Measurements from ENCODE around the gene ACSS2.
A peak's percentile ranks its signal among the peaks of the same experiment; 100 is the strongest.

ACSS2 gene

GRCh38 chr20:34916774-34917354, 40.5 kb downstream of the ACSS2 start:
- Mint-ChIP-seq H3K4me1 (ENCODE audit: low read depth) (peaks cover 20% of the 10 kb centered on the region), H3K36me3 (peaks cover 18% of the 10 kb centered on the region), H3K27me3 (no peaks in the 10 kb centered on the region), H3K9me3 (ENCODE audit: low read depth) (no peaks in the 10 kb centered on the region), H3K27ac (no peak overlapping the region), H3K4me3 (no peak overlapping the region)

- H3K36me3 Mint-ChIP-seq, result peaks cover 17% of the 10 kb centered on the region
- H3K4me1 Mint-ChIP-seq (ENCODE audit: low read depth), result peaks cover 20% of the 10 kb centered on the region
- no peaks in the 10 kb centered on the region for H3K9me3 Mint-ChIP-seq (ENCODE audit: low read depth)
- H3K27ac Mint-ChIP-seq, result peak overlapping the region; percentile 9
- no peaks in the 10 kb centered on the region for H3K27me3 Mint-ChIP-seq
- H3K4me3 Mint-ChIP-seq, result no peak overlapping the region
Observed at GRCh38 chr20:34920055-34920454, 43.6 kb downstream of the ACSS2 start.

GRCh38 chr20:34921436-34921835, 45.0 kb downstream of the ACSS2 start:
- Mint-ChIP-seq H3K4me3 (no peak overlapping the region), H3K36me3 (peaks cover 17% of the 10 kb centered on the region), H3K27me3 (no peaks in the 10 kb centered on the region), H3K9me3 (ENCODE audit: low read depth) (no peaks in the 10 kb centered on the region), H3K4me1 (ENCODE audit: low read depth) (peaks cover 25% of the 10 kb centered on the region), H3K27ac (no peak overlapping the region)

- no peaks in the 10 kb centered on the region for H3K9me3 Mint-ChIP-seq (ENCODE audit: low read depth)
- H3K36me3 Mint-ChIP-seq, result peaks cover 17% of the 10 kb centered on the region
- no peaks in the 10 kb centered on the region for H3K27me3 Mint-ChIP-seq
- H3K4me1 Mint-ChIP-seq (ENCODE audit: low read depth), result peaks cover 22% of the 10 kb centered on the region
- no peak overlapping the region for H3K27ac Mint-ChIP-seq
- H3K4me3 Mint-ChIP-seq, result no peak overlapping the region
Observed at GRCh38 chr20:34922654-34923381, 46.4 kb downstream of the ACSS2 start.

- H3K4me3 Mint-ChIP-seq, result no peak overlapping the region
- H3K4me1 Mint-ChIP-seq (ENCODE audit: low read depth), result peaks cover 16% of the 10 kb centered on the region
- no peak overlapping the region for H3K27ac Mint-ChIP-seq
- H3K36me3 Mint-ChIP-seq, result peaks cover 14% of the 10 kb centered on the region
- no peaks in the 10 kb centered on the region for H3K27me3 Mint-ChIP-seq
- no peaks in the 10 kb centered on the region for H3K9me3 Mint-ChIP-seq (ENCODE audit: low read depth)
Observed at GRCh38 chr20:34923414-34923813, 47.0 kb downstream of the ACSS2 start.

- H3K4me1 Mint-ChIP-seq (ENCODE audit: low read depth), result peaks cover 8% of the 10 kb centered on the region
- H3K27ac Mint-ChIP-seq, result no peak overlapping the region
- H3K27me3 Mint-ChIP-seq, result no peaks in the 10 kb centered on the region
- H3K9me3 Mint-ChIP-seq (ENCODE audit: low read depth), result no peaks in the 10 kb centered on the region
- H3K4me3 Mint-ChIP-seq, result no peak overlapping the region
- peaks cover 9% of the 10 kb centered on the region for H3K36me3 Mint-ChIP-seq
Observed at GRCh38 chr20:34925341-34925740, 48.9 kb downstream of the ACSS2 start.

GRCh38 chr20:34925981-34926380, 49.6 kb downstream of the ACSS2 start:
- H3K36me3 Mint-ChIP-seq, result peaks cover 6% of the 10 kb centered on the region
- H3K27me3 Mint-ChIP-seq, result no peaks in the 10 kb centered on the region
- peaks cover 8% of the 10 kb centered on the region for H3K4me1 Mint-ChIP-seq (ENCODE audit: low read depth)
- no peaks in the 10 kb centered on the region for H3K9me3 Mint-ChIP-seq (ENCODE audit: low read depth)
- H3K27ac Mint-ChIP-seq, result no peak overlapping the region
- H3K4me3 Mint-ChIP-seq, result no peak overlapping the region

GRCh38 chr20:34926581-34926980, 50.2 kb downstream of the ACSS2 start:
- Mint-ChIP-seq H3K4me3 (no peak overlapping the region), H3K36me3 (peaks cover 6% of the 10 kb centered on the region), H3K27ac (no peak overlapping the region), H3K9me3 (ENCODE audit: low read depth) (no peaks in the 10 kb centered on the region), H3K4me1 (ENCODE audit: low read depth) (peaks cover 8% of the 10 kb centered on the region), H3K27me3 (no peaks in the 10 kb centered on the region)

GRCh38 chr20:34927736-34928135, 51.3 kb downstream of the ACSS2 start:
- no peak overlapping the region for H3K27ac Mint-ChIP-seq
- H3K4me3 Mint-ChIP-seq, result no peak overlapping the region
- peaks cover 8% of the 10 kb centered on the region for H3K4me1 Mint-ChIP-seq (ENCODE audit: low read depth)
- no peaks in the 10 kb centered on the region for H3K9me3 Mint-ChIP-seq (ENCODE audit: low read depth)
- H3K27me3 Mint-ChIP-seq, result no peaks in the 10 kb centered on the region
- H3K36me3 Mint-ChIP-seq, result peaks cover 6% of the 10 kb centered on the region

GRCh38 chr20:34928411-34928810, 52.0 kb downstream of the ACSS2 start:
- Mint-ChIP-seq H3K27me3 (no peaks in the 10 kb centered on the region), H3K36me3 (peaks cover 6% of the 10 kb centered on the region), H3K9me3 (ENCODE audit: low read depth) (no peaks in the 10 kb centered on the region), H3K27ac (no peak overlapping the region), H3K4me3 (no peak overlapping the region), H3K4me1 (ENCODE audit: low read depth) (peaks cover 8% of the 10 kb centered on the region)

- Mint-ChIP-seq H3K27ac (no peak overlapping the region), H3K9me3 (ENCODE audit: low read depth) (no peaks in the 10 kb centered on the region), H3K4me3 (no peak overlapping the region), H3K4me1 (ENCODE audit: low read depth) (no peaks in the 10 kb centered on the region), H3K36me3 (peaks cover 6% of the 10 kb centered on the region), H3K27me3 (no peaks in the 10 kb centered on the region)
Observed at GRCh38 chr20:34931771-34932170, 55.4 kb downstream of the ACSS2 start.

GRCh38 chr20:34938466-34939163, 62.2 kb downstream of the ACSS2 start:
- H3K4me3 Mint-ChIP-seq, result no peak overlapping the region
- H3K9me3 Mint-ChIP-seq (ENCODE audit: low read depth), result no peaks in the 10 kb centered on the region
- H3K27me3 Mint-ChIP-seq, result no peaks in the 10 kb centered on the region
- no peak overlapping the region for H3K27ac Mint-ChIP-seq
- H3K36me3 Mint-ChIP-seq, result peaks cover 10% of the 10 kb centered on the region
- H3K4me1 Mint-ChIP-seq (ENCODE audit: low read depth), result no peaks in the 10 kb centered on the region

- peaks cover 8% of the 10 kb centered on the region for H3K36me3 Mint-ChIP-seq
- H3K27me3 Mint-ChIP-seq, result no peaks in the 10 kb centered on the region
- H3K27ac Mint-ChIP-seq, result no peak overlapping the region
- no peaks in the 10 kb centered on the region for H3K4me1 Mint-ChIP-seq (ENCODE audit: low read depth)
- H3K9me3 Mint-ChIP-seq (ENCODE audit: low read depth), result no peaks in the 10 kb centered on the region
- H3K4me3 Mint-ChIP-seq, result no peak overlapping the region
Observed at GRCh38 chr20:34940081-34940481, 63.7 kb downstream of the ACSS2 start.

GRCh38 chr20:34941226-34941625, 64.8 kb downstream of the ACSS2 start:
- Mint-ChIP-seq H3K4me1 (ENCODE audit: low read depth) (no peaks in the 10 kb centered on the region), H3K27ac (no peak overlapping the region), H3K36me3 (peaks cover 8% of the 10 kb centered on the region), H3K4me3 (no peak overlapping the region), H3K27me3 (no peaks in the 10 kb centered on the region), H3K9me3 (ENCODE audit: low read depth) (no peaks in the 10 kb centered on the region)

- no peaks in the 10 kb centered on the region for H3K27me3 Mint-ChIP-seq
- no peaks in the 10 kb centered on the region for H3K9me3 Mint-ChIP-seq (ENCODE audit: low read depth)
- H3K36me3 Mint-ChIP-seq, result peaks cover 6% of the 10 kb centered on the region
- no peak overlapping the region for H3K4me3 Mint-ChIP-seq
- H3K4me1 Mint-ChIP-seq (ENCODE audit: low read depth), result no peaks in the 10 kb centered on the region
- no peak overlapping the region for H3K27ac Mint-ChIP-seq
Observed at GRCh38 chr20:34942301-34942700, 65.9 kb downstream of the ACSS2 start.
